Endometrial microvascular endothelial cells (primary cell): ENCODE measurements around the gene BABAM2. TPM values are rescaled to one million over a fixed set of nuclear protein-coding genes. Genes with fewer than 3 reads are reported as not detected.

Experiments used
- in situ Hi-C: cut with HindIII; loops from 2 replicates; pipeline ENCODE4 v1.10.0; 2017; ENCODE audit warnings: low sequenced_read_pairs, low pct_unique_long_range_greater_than_20kb; ENCODE audit errors: inconsistent ontology term
- total RNA-seq: library from RNA; depleted of rRNA; stranded (reverse); fragments of >200 nt; gene quantifications from one replicate; pipeline ENCODE4 v1.2.3, GENCODE V29; 2015; ENCODE audit errors: inconsistent ontology term

BABAM2 gene
- total RNA-seq, 1 donor from 2014 or later: 24.8 TPM

- in situ Hi-C loops: no loop called here
Measured at GRCh38 chr2:28129955-28130695, 239.6 kb downstream of the BABAM2 start.

GRCh38 chr2:28133778-28134177, 243.2 kb downstream of the BABAM2 start:
- in situ Hi-C loops: no loop called here

- in situ Hi-C loops: no loop called here
Measured at GRCh38 chr2:28134262-28134812, 243.8 kb downstream of the BABAM2 start.

- in situ Hi-C loops: no loop called here
Measured at GRCh38 chr2:28134857-28135256, 244.3 kb downstream of the BABAM2 start.

GRCh38 chr2:28135324-28135723, 244.8 kb downstream of the BABAM2 start:
- in situ Hi-C loops: no loop called here

GRCh38 chr2:28135799-28136198, 245.3 kb downstream of the BABAM2 start:
- in situ Hi-C loops: no loop called here

- in situ Hi-C loops: no loop called here
Measured at GRCh38 chr2:28136556-28136955, 246.0 kb downstream of the BABAM2 start.

GRCh38 chr2:28137221-28137620, 246.7 kb downstream of the BABAM2 start:
- in situ Hi-C loops: no loop called here

GRCh38 chr2:28142386-28142785, 251.9 kb downstream of the BABAM2 start:
- in situ Hi-C loops: no loop called here

GRCh38 chr2:28148000-28148399, 257.5 kb downstream of the BABAM2 start:
- in situ Hi-C loops: no loop called here

GRCh38 chr2:28148566-28148965, 258.0 kb downstream of the BABAM2 start:
- in situ Hi-C loops: no loop called here

- in situ Hi-C loops: no loop called here
Measured at GRCh38 chr2:28150236-28150915, 259.8 kb downstream of the BABAM2 start.

GRCh38 chr2:28150994-28151393, 260.5 kb downstream of the BABAM2 start:
- in situ Hi-C loops: no loop called here

GRCh38 chr2:28152585-28153280, 262.2 kb downstream of the BABAM2 start:
- in situ Hi-C loops: no loop called here

GRCh38 chr2:28153851-28154250, 263.3 kb downstream of the BABAM2 start:
- in situ Hi-C loops: no loop called here

GRCh38 chr2:28155086-28155485, 264.6 kb downstream of the BABAM2 start:
- in situ Hi-C loops: no loop called here

GRCh38 chr2:28155627-28156026, 265.1 kb downstream of the BABAM2 start:
- in situ Hi-C loops: no loop called here

- in situ Hi-C loops: no loop called here
Measured at GRCh38 chr2:28158791-28159190, 268.3 kb downstream of the BABAM2 start.

- in situ Hi-C loops: no loop called here
Measured at GRCh38 chr2:28160986-28161425, 270.5 kb downstream of the BABAM2 start.

GRCh38 chr2:28161466-28161865, 270.9 kb downstream of the BABAM2 start:
- in situ Hi-C loops: no loop called here
